K562 (cell line): ENCODE results near the gene ESR2. TPM values are rescaled to one million over a fixed set of nuclear protein-coding genes. Genes with fewer than 3 reads are reported as not detected.

Experiments
- ATAC-seq: fragments of 200-7000 bp; cut with Tn5 transposase; 3 replicates; pipeline ENCODE4 v1.9.1; 2020; ENCODE audit warnings: moderate library complexity
- BruUV-seq: library from RNA; stranded (reverse); fragments of 400-500 nt; replicated peaks from 2 replicates; lab custom pipeline; 2021; lab: Mats Ljungman, UMichigan
- CTCF ChIA-PET: fragments of 300-600 bp; formaldehyde crosslinking; extraction: SDS; loops from one replicate; lab custom pipeline; 2021; ENCODE audit warnings: low intra/inter-chr PET ratio; lab: Yijun Ruan, JAX
- POLR2A ChIA-PET: fragments of 300-600, 350-650 bp; sonication (Branson Sonifier 250); formaldehyde crosslinking; extraction: SDS; loops from one replicate; lab custom pipeline; 2021; ENCODE audit warnings: antibody characterized with exemption, inconsistent platforms; lab: Yijun Ruan, JAX
- DNase-seq, 4 experiments: peaks; one replicate each; pipeline versions ENCODE4 v3.0.0 to v3.0.0-alpha.2; 2011 to 2018; ENCODE audit warnings: low spot score in 3 of 4, mixed read lengths in 3 of 4; ENCODE audit errors: extremely low read depth in 1 of 4
- FAIRE-seq: peaks from 2 replicates; lab custom pipeline; 2011; peaks lifted over from hg19 to GRCh38; lab: Jason Lieb, UNC
- H2AFZ ChIP-seq: 2 replicates; pipeline ENCODE4 v1.6.0; 2011; ENCODE audit warnings: low read depth, low read length, control low read depth, inconsistent platforms
- H3K27ac ChIP-seq: fragments of 200-600 bp; 3 replicates; pipeline ENCODE4 v1.8.0; 2011; ENCODE audit warnings: low read depth, mild to moderate bottlenecking, control low read depth, inconsistent platforms, low read length, moderate library complexity, mixed read lengths; ENCODE audit errors: extremely low read depth
- H3K27me3 ChIP-seq, 2 experiments: fragments of 300-600 bp in 1 of 2; 2 replicates in 1 of 2; 3 replicates in 1 of 2; pipeline versions ENCODE4 v1.6.0 to v1.8.0; 2011; ENCODE audit warnings: inconsistent platforms in 2 of 2, low read length in 2 of 2, mild to moderate bottlenecking in 1 of 2, mixed read lengths in 1 of 2, moderate library complexity in 1 of 2; ENCODE audit not compliant: control insufficient read depth in 2 of 2, insufficient read depth in 2 of 2
- H3K36me3 ChIP-seq: fragments of 300-600 bp; 3 replicates; pipeline ENCODE4 v1.8.0; 2011; ENCODE audit warnings: mild to moderate bottlenecking, low read length, inconsistent platforms; ENCODE audit not compliant: control insufficient read depth, insufficient read depth
- H3K4me1 ChIP-seq, 2 experiments: fragments of 200-600 bp in 1 of 2; replicated peaks in 1 of 2; 2 replicates in 1 of 2; 3 replicates in 1 of 2; pipeline versions ENCODE4 v1.5.1 to v1.8.0; 2011; ENCODE audit warnings: inconsistent platforms in 2 of 2, low read length in 2 of 2, mild to moderate bottlenecking in 1 of 2, mixed read lengths in 1 of 2, moderate library complexity in 1 of 2; ENCODE audit not compliant: control insufficient read depth in 2 of 2, insufficient read depth in 2 of 2
- H3K4me2 ChIP-seq: 2 replicates; pipeline ENCODE4 v1.6.1; 2011; ENCODE audit warnings: low read length, control low read depth, inconsistent platforms, mixed read lengths; ENCODE audit not compliant: insufficient read depth
- H3K4me3 ChIP-seq: fragments of 200-600 bp; sonication (generic), shearing (Covaris generic); 2 replicates; pipeline ENCODE4 v1.5.1; 2016; ENCODE audit warnings: control low read depth, inconsistent platforms
- H3K79me2 ChIP-seq: fragments of 200-600 bp; 3 replicates; pipeline ENCODE4 v1.8.0; 2011; ENCODE audit warnings: low read length, inconsistent platforms; ENCODE audit not compliant: control insufficient read depth, insufficient read depth
- H3K9ac ChIP-seq, 2 experiments: 2 replicates each; pipeline versions ENCODE4 v1.6.0 to v1.6.1; 2011; ENCODE audit warnings: low read depth in 2 of 2, low read length in 2 of 2, control low read depth in 1 of 2, inconsistent platforms in 1 of 2, mild to moderate bottlenecking in 1 of 2, mixed read lengths in 1 of 2; ENCODE audit not compliant: insufficient read depth in 1 of 2
- H3K9me1 ChIP-seq: one replicate; pipeline ENCODE4 v1.6.0; 2011; ENCODE audit warnings: inconsistent platforms, mild to moderate bottlenecking, low read length, moderate library complexity; ENCODE audit not compliant: control insufficient read depth, insufficient read depth
- H3K9me3 ChIP-seq: replicated peaks from 2 replicates; pipeline ENCODE4 v1.5.1; 2011; ENCODE audit warnings: low read depth, low read length, inconsistent platforms; ENCODE audit not compliant: control insufficient read depth, insufficient read depth
- H4K20me1 ChIP-seq: replicated peaks from 2 replicates; pipeline ENCODE4 v1.6.1; 2011; ENCODE audit warnings: low read length, inconsistent platforms, mixed read lengths; ENCODE audit not compliant: control insufficient read depth, insufficient read depth
- ASH1L ChIP-seq: fragments of 450-650 bp; IDR thresholded peaks from 2 replicates; pipeline ENCODE4 v1.6.1; 2018; ENCODE audit warnings: borderline replicate concordance, mild to moderate bottlenecking, low read depth; ENCODE audit not compliant: partially characterized antibody
- C11orf30 ChIP-seq: fragments of 450-650 bp; IDR thresholded peaks from 2 replicates; pipeline ENCODE4 v1.6.1; 2016; ENCODE audit warnings: low read depth, mild to moderate bottlenecking
- DPF2 ChIP-seq: fragments of 450-650 bp; IDR thresholded peaks from 2 replicates; pipeline ENCODE4 v1.6.1; 2016
- FIP1L1 ChIP-seq: fragments of 200-400 bp; formaldehyde crosslinking; IDR thresholded peaks from 2 replicates; pipeline ENCODE4 v1.6.1; 2018; ENCODE audit warnings: mild to moderate bottlenecking, low read depth, low read length; ENCODE audit not compliant: poor library complexity, severe bottlenecking
- HCFC1 ChIP-seq: IDR thresholded peaks from 2 replicates; pipeline ENCODE4 v1.6.1; 2012; ENCODE audit warnings: low read depth, low read length, improper control_type of control experiment
- KAT8 ChIP-seq: fragments of 450-650 bp; IDR thresholded peaks from 2 replicates; pipeline ENCODE4 v1.6.1; 2016; ENCODE audit warnings: low read depth, mild to moderate bottlenecking
- NFIX ChIP-seq: fragments of 250-450 bp; sonication (Bioruptor Pico); IDR thresholded peaks from 2 replicates; pipeline ENCODE4 v1.4.0; 2020; ENCODE audit warnings: low read depth, mild to moderate bottlenecking, moderate library complexity
- NR2F6 ChIP-seq: fragments of 450-650 bp; formaldehyde crosslinking; IDR thresholded peaks from 2 replicates; pipeline ENCODE4 v1.4.0; 2020; ENCODE audit warnings: mild to moderate bottlenecking
- NR4A1 ChIP-seq, 2 experiments: fragments of 250-450 bp in 1 of 2; fragments of 450-650 bp in 1 of 2; sonication (Bioruptor Pico) in 1 of 2; IDR thresholded peaks; 2 replicates each; pipeline versions ENCODE4 v1.4.0 to v1.6.1; 2016 to 2020; ENCODE audit warnings: mild to moderate bottlenecking in 2 of 2, missing compliant biosample characterization in 1 of 2, missing genetic modification characterization in 1 of 2, moderate library complexity in 1 of 2
- RBM15 ChIP-seq: fragments of 200-400 bp; formaldehyde crosslinking; IDR thresholded peaks from 2 replicates; pipeline ENCODE4 v1.6.1; 2018; ENCODE audit warnings: mild to moderate bottlenecking, low read length, moderate library complexity; ENCODE audit not compliant: insufficient read depth
- RFX5 ChIP-seq: IDR thresholded peaks from 2 replicates; pipeline ENCODE4 v1.6.1; 2011; ENCODE audit warnings: low read depth, mild to moderate bottlenecking, improper control_type of control experiment, low read length
- SMARCA5 ChIP-seq: fragments of 450-650 bp; IDR thresholded peaks from 2 replicates; pipeline ENCODE4 v1.6.1; 2016
- SNIP1 ChIP-seq: fragments of 450-650 bp; IDR thresholded peaks from 2 replicates; pipeline ENCODE4 v1.7.1; 2017; ENCODE audit warnings: low read depth, mild to moderate bottlenecking
- STAG1 ChIP-seq: sonication (generic); formaldehyde crosslinking; IDR thresholded peaks from 2 replicates; pipeline ENCODE4 v1.5.0; 2020; ENCODE audit warnings: missing genetic modification reagents, borderline replicate concordance
- TEAD1 ChIP-seq, 2 experiments: fragments of 450-650 bp in 1 of 2; sonication (generic) in 1 of 2; formaldehyde crosslinking; IDR thresholded peaks; 2 replicates each; pipeline versions ENCODE4 v1.4.0 to v1.8.0; 2020 to 2022; ENCODE audit warnings: mild to moderate bottlenecking in 2 of 2, missing genetic modification reagents in 1 of 2
- ZNF124 ChIP-seq: sonication (generic); formaldehyde crosslinking; IDR thresholded peaks from 2 replicates; pipeline ENCODE4 v1.8.1; 2022; ENCODE audit warnings: missing genetic modification reagents
- ZNF384 ChIP-seq: IDR thresholded peaks from 2 replicates; pipeline ENCODE4 v1.6.1; 2012; ENCODE audit warnings: low read depth, low read length, improper control_type of control experiment
- WGBS: fragments of 100-300 bp; shearing (Covaris generic); methylation state at CpG from one replicate; pipeline ENCODE4 v1.1.6; 2016; ENCODE audit warnings: low coverage, mixed read lengths; ENCODE audit not compliant: insufficient coverage; ENCODE audit errors: missing lambda C conversion rate; 5-methylcytosine and 5-hydroxymethylcytosine counted together
- in situ Hi-C: fragments of 300-500 bp; cut with MboI; formaldehyde crosslinking; loops from 4 replicates; pipeline ENCODE4 v1.15.0; 2018; ENCODE audit warnings: inconsistent platforms, mixed read lengths
- intact Hi-C: fragments of 100-400 bp; cut with micrococcal nuclease; formaldehyde crosslinking; loops from 2 replicates; pipeline ENCODE4 v1.14.2; 2022
- polyA plus RNA-seq, 8 experiments: library from polyadenylated mRNA; depleted of rRNA in 4 of 8; stranded (reverse) in 5 of 8; unstranded in 3 of 8; fragments of >200 nt; fragmentation: Nextera tagmentation in 2 of 8; fragmentation: Illumina TruSeq in 1 of 8; extraction: Ambion mirVana in 2 of 8; extraction: Trizol in 1 of 8; gene quantifications; 2 replicates each; pipeline versions ENCODE4 v1.2.1 to v1.2.3, GENCODE V29; 2011 to 2014; ENCODE audit warnings: inconsistent platforms in 1 of 8, missing spikeins in 1 of 8
- total RNA-seq, 7 experiments: library from RNA; depleted of rRNA in 6 of 7; stranded (reverse); fragments of >200 nt in 6 of 7; fragmentation: Illumina TruSeq in 2 of 7; extraction: Trizol in 2 of 7; gene quantifications; 2 replicates each; pipeline versions ENCODE4 v1.2.1 to v1.2.3, GENCODE V29; 2011 to 2021; ENCODE audit warnings: low replicate concordance in 1 of 7
- TF ChIP-seq, protein P1 (sequence below): fragments of 450-650 bp; IDR thresholded peaks from 2 replicates; pipeline ENCODE4 v1.6.1; 2017; ENCODE audit warnings: antibody characterized with exemption

The ESR2 gene
- total and polyA plus RNA-seq, 9 of the 15 experiments (the other 6 are each of a cell fraction or from before 2014, with no cell fraction given), result 0.07 to 3.8 (median 2.0) TPM

DNA sequence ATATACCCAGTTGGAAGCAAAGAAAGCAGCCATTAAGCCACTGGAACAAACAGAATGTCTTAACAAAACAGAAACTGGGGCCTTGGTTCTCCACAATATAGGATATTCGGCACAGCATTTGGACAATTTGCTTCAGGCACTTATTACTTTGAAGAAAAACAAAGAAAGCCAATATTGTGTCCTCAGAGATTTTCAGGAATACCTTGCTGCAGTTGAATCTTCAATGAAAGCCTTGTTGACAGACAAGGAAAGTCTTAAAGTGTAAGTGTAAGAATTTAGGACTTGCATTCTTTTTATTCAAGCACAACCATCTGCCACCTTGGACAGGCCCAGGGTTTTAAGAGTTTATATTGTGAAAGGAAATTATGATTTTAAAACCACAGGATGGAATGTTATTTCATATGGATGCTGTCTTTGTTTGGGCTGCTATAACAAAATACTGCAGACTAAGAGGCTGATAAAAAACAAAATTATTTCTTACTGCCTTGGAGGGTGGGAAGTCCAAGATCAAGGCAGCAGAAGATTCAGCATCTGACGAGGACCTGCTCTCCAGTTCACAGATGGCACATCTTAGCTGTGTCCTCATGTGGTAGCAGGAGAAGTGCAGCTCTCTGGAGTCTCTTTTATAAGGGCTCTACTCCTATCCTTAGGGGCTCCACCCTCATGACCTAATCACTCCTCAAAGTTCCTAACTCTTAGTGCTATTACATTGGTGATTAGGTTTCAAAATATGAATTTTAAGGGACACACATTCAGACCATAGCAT lies 244.4 kb downstream of the ESR2 start (continued):
- TF ChIP-seq NR2F6 (CRISPR knock-in tag) (no peak), SNIP1 (no peak), TEAD1 (CRISPR knock-in tag; IDR thresholded peaks at IDR 0.05) (no peak), ZNF384 (no peak), HCFC1 (no peak), C11orf30 (no peak)
- TF ChIP-seq, protein P1, sequence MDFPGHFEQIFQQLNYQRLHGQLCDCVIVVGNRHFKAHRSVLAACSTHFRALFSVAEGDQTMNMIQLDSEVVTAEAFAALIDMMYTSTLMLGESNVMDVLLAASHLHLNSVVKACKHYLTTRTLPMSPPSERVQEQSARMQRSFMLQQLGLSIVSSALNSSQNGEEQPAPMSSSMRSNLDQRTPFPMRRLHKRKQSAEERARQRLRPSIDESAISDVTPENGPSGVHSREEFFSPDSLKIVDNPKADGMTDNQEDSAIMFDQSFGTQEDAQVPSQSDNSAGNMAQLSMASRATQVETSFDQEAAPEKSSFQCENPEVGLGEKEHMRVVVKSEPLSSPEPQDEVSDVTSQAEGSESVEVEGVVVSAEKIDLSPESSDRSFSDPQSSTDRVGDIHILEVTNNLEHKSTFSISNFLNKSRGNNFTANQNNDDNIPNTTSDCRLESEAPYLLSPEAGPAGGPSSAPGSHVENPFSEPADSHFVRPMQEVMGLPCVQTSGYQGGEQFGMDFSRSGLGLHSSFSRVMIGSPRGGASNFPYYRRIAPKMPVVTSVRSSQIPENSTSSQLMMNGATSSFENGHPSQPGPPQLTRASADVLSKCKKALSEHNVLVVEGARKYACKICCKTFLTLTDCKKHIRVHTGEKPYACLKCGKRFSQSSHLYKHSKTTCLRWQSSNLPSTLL, result no peak

DNA sequence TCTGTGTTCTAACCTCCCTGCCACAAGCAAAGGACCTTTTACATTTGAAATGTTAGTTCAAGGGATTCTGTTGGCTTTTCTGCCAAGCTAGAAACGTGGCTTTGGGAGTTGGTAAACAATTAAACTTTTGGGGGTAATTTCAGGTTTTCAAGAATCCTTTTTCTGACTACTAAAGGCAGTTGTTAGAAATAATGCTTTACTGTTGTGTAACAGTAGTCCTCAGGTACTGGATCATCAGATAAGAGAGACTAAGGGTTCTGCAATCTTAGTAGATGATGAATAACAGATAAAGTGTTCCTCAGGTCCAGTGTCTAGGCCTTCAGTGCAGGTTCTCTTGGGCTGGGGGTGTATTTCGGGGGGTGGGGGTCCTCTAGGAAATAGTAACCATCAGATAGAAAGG lies 249.1 kb downstream of the ESR2 start:
- H3K4me2 ChIP-seq, result no peak overlapping the region
- H3K4me3 ChIP-seq, result no peak overlapping the region
- H3K36me3 ChIP-seq, result no peaks in the 10 kb centered on the region
- ATAC-seq (no peak), FAIRE-seq (no peak), DNase-seq (no peak)
- in situ Hi-C loops (no loop called here), intact Hi-C loops (no loop called here)
- WGBS, result 0% methylated on average over 1 of the region's 2 CpGs
- ChIA-PET POLR2A (no interaction called here), CTCF (no interaction called here)
- no peak overlapping the region for H3K27ac ChIP-seq
- BruUV-seq, result no TSS peak
- no peaks in the 10 kb centered on the region for H3K9me1 ChIP-seq
- H2AFZ ChIP-seq, result no peak overlapping the region
- H4K20me1 ChIP-seq, result no peaks in the 10 kb centered on the region
- H3K9me3 ChIP-seq, result no peaks in the 10 kb centered on the region
- H3K79me2 ChIP-seq, result no peaks in the 10 kb centered on the region
- no peaks in the 10 kb centered on the region for H3K4me1 ChIP-seq
- H3K27me3 ChIP-seq, result no peaks in the 10 kb centered on the region
- no peak overlapping the region for H3K9ac ChIP-seq
- TF ChIP-seq RBM15 (no peak), NR4A1 (CRISPR knock-in tag; IDR thresholded peaks at IDR 0.05) (no peak), NR4A1 (tag; IDR thresholded peaks at IDR 0.05) (no peak), DPF2 (no peak), FIP1L1 (no peak), KAT8 (no peak), ASH1L (no peak), SMARCA5 (no peak), RFX5 (no peak), STAG1 (CRISPR knock-in tag) (no peak), NFIX (CRISPR knock-in tag) (no peak), ZNF124 (no peak)
